ENCODE data around the gene SLC17A9.

SLC17A9 gene

GRCh38 chr20:62963614-62964397, 11.3 kb downstream of the SLC17A9 start:
- no peak for DNase-seq (ENCODE audit: low read depth)
- H3K4me3 ChIP-seq (ENCODE audit: low read depth, low read length): no peak overlapping the region

- no peak for DNase-seq (ENCODE audit: low read depth)
- no peak overlapping the region for H3K4me3 ChIP-seq (ENCODE audit: low read depth, low read length)
Measured at GRCh38 chr20:62964700-62965099, 12.2 kb downstream of the SLC17A9 start.

GRCh38 chr20:62965363-62965771, 12.9 kb downstream of the SLC17A9 start:
- DNase-seq (ENCODE audit: low read depth): no peak
- H3K4me3 ChIP-seq (ENCODE audit: low read depth, low read length): no peak overlapping the region

GRCh38 chr20:62966212-62967148, 14.0 kb downstream of the SLC17A9 start:
- DNase-seq (ENCODE audit: low read depth): no peak
- H3K4me3 ChIP-seq (ENCODE audit: low read depth, low read length): no peak overlapping the region

GRCh38 chr20:62967149-62967501, 14.6 kb downstream of the SLC17A9 start:
- no peak overlapping the region for H3K4me3 ChIP-seq (ENCODE audit: low read depth, low read length)
- no peak for DNase-seq (ENCODE audit: low read depth)

GRCh38 chr20:62967628-62968351, 15.3 kb downstream of the SLC17A9 start:
- H3K4me3 ChIP-seq (ENCODE audit: low read depth, low read length): no peak overlapping the region
- no peak for DNase-seq (ENCODE audit: low read depth)

- H3K4me3 ChIP-seq (ENCODE audit: low read depth, low read length): no peak overlapping the region
- no peak for DNase-seq (ENCODE audit: low read depth)
Measured at GRCh38 chr20:62968378-62969178, 16.1 kb downstream of the SLC17A9 start.

- H3K4me3 ChIP-seq (ENCODE audit: low read depth, low read length): no peak overlapping the region
- DNase-seq (ENCODE audit: low read depth): no peak
Measured at GRCh38 chr20:62969179-62969760, 16.8 kb downstream of the SLC17A9 start.

- no peak overlapping the region for H3K4me3 ChIP-seq (ENCODE audit: low read depth, low read length)
- DNase-seq (ENCODE audit: low read depth): no peak
Measured at GRCh38 chr20:62969939-62970306, 17.4 kb downstream of the SLC17A9 start.

GRCh38 chr20:62970307-62971210, 18.1 kb downstream of the SLC17A9 start:
- no peak for DNase-seq (ENCODE audit: low read depth)
- no peak overlapping the region for H3K4me3 ChIP-seq (ENCODE audit: low read depth, low read length)

GRCh38 chr20:62971211-62971949, 18.9 kb downstream of the SLC17A9 start:
- no peak overlapping the region for H3K4me3 ChIP-seq (ENCODE audit: low read depth, low read length)
- DNase-seq (ENCODE audit: low read depth): no peak

GRCh38 chr20:62971950-62972844, 19.7 kb downstream of the SLC17A9 start:
- H3K4me3 ChIP-seq (ENCODE audit: low read depth, low read length): peak overlapping the region; percentile 30
- peak; percentile 38 for DNase-seq (ENCODE audit: low read depth)

- no peak for DNase-seq (ENCODE audit: low read depth)
Measured at GRCh38 chr20:62972845-62973745, 20.6 kb downstream of the SLC17A9 start.

GRCh38 chr20:62975251-62975760, 22.8 kb downstream of the SLC17A9 start:
- H3K4me3 ChIP-seq (ENCODE audit: low read depth, low read length): no peak overlapping the region
- DNase-seq (ENCODE audit: low read depth): no peak

More at GRCh38 chr20:62972845-62973745, 20.6 kb downstream of the SLC17A9 start:
- H3K4me3 ChIP-seq (ENCODE audit: low read depth, low read length): peak overlapping the region; percentile 30
